ENCODE measurements around the gene TEKT1.

DNA sequence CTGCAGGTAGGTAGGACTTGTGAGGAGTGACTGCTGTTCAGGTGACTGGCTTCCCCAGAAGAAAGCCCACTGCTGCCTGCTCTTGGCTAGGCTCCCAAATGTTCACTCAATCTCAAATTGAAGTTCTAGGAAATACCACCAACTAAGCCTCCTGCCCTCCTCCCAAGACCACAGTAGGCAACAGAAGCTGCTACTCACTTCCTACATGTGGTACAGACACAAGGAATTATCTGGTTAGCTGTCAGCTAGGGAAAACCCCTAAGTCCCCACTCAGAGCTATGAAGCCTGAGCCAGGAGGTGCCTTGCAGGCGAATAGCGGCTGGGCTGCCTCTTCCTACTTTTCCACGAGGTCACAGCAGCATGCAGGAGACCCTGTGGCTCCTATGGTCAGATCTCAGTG is 50.6 kb downstream of the TEKT1 start:
- TF ChIP-seq, protein P1, sequence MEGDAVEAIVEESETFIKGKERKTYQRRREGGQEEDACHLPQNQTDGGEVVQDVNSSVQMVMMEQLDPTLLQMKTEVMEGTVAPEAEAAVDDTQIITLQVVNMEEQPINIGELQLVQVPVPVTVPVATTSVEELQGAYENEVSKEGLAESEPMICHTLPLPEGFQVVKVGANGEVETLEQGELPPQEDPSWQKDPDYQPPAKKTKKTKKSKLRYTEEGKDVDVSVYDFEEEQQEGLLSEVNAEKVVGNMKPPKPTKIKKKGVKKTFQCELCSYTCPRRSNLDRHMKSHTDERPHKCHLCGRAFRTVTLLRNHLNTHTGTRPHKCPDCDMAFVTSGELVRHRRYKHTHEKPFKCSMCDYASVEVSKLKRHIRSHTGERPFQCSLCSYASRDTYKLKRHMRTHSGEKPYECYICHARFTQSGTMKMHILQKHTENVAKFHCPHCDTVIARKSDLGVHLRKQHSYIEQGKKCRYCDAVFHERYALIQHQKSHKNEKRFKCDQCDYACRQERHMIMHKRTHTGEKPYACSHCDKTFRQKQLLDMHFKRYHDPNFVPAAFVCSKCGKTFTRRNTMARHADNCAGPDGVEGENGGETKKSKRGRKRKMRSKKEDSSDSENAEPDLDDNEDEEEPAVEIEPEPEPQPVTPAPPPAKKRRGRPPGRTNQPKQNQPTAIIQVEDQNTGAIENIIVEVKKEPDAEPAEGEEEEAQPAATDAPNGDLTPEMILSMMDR (IDR thresholded peaks at IDR 0.05): no peak
- TF ChIP-seq POLR2A (IDR thresholded peaks at IDR 0.05): no peak

Measured in testis (tissue), 2 donors.